ENCODE results near the gene VSTM4. TPM values are rescaled to one million over a fixed set of nuclear protein-coding genes. Genes with fewer than 3 reads are reported as not detected.
A peak's percentile ranks its signal among the peaks of the same experiment; 100 is the strongest.

The VSTM4 gene
- total RNA-seq (2021; ENCODE audit: unreplicated experiment): 0.13 TPM
- 0.10 TPM for polyA plus RNA-seq (2012; ENCODE audit: insufficient read length)
- percentile 12 among the genes with signal in this experiment for Bru-seq, nascent RNA
- BruChase-seq, experiment 1, labeled RNA remaining after a 2-hour chase: percentile 8 among the genes with signal in this experiment
- BruChase-seq, experiment 2, labeled RNA remaining after a 6-hour chase: percentile 7 among the genes with signal in this experiment
- long read RNA-seq, full-length matches to known transcripts: 1 of 1 reads
- long read RNA-seq, partial matches to known transcripts: 0 of 1 reads
- long read RNA-seq, other reads (novel, unspliced or antisense): 0 of 1 reads

GRCh38 chr10:49115015-49115795, at the start of gene VSTM4:
TSS of gene VSTM4 (minus strand) at chr10:49115522. CDS start at chr10:49115485, 37 bp downstream.
- no peak within 1 kb of the TSS for H3K27ac ChIP-seq (ENCODE audit: low read length)
- ATAC-seq: peak; percentile 54
- intact Hi-C loops (cut with micrococcal nuclease; ENCODE audit: unreplicated experiment): no loop called here
- no peaks in the 10 kb centered on the region for H3K4me1 ChIP-seq (ENCODE audit: control insufficient read depth, insufficient read depth, low read length)
- H3K36me3 ChIP-seq (ENCODE audit: control insufficient read depth, insufficient read depth, low read length): no peaks in the 10 kb centered on the region
- BruUV-seq (replicated peaks): no TSS peak
- H3K4me3 ChIP-seq (ENCODE audit: low read depth in 2 of 2, low read length in 2 of 2): peak within 1 kb of the TSS; percentile 11 to 14; a peak in 3 of 4 replicates
- in situ Hi-C loops (cut with HindIII; ENCODE audit: low pct_unique_long_range_greater_than_20kb, low sequenced_read_pairs): no loop called here
- H3K27me3 ChIP-seq (ENCODE audit: control insufficient read depth, insufficient read depth, low read length): peaks cover 22% of the 10 kb centered on the region
- DNase-seq (ENCODE audit: low read depth, low spot score): no peak
- ChIA-PET CTCF (no interaction called here), POLR2A (no interaction called here)
- no peaks in the 10 kb centered on the region for H3K9me3 ChIP-seq (ENCODE audit: control insufficient read depth, insufficient read depth, low read depth, low read length)
- no peak; the same call in 1 of the 2 replicates for TF ChIP-seq CTCF (IDR thresholded peaks at IDR 0.05)
- TF ChIP-seq REST (IDR thresholded peaks at IDR 0.05; ENCODE audit: insufficient read depth in 1 of 2, low read depth in 2 of 2, low read length in 1 of 2): no peak

- POLR2A ChIA-PET: no interaction called here
- CTCF ChIA-PET: interaction anchor here (0.6 to 1.5 kb wide), 3 partner anchors 182 to 506 kb away, joined by 3 read pairs; no protein-coding TSS in a partner anchor
- no TSS peak for BruUV-seq (replicated peaks)
- Histone ChIP-seq H3K4me3 (ENCODE audit: low read depth in 2 of 2, low read length in 2 of 2) (no peak overlapping the region), H3K27ac (ENCODE audit: low read length) (no peak overlapping the region), H3K27me3 (ENCODE audit: control insufficient read depth, insufficient read depth, low read length) (no peaks in the 10 kb centered on the region; the same call in 1 of the 2 replicates), H3K9me3 (ENCODE audit: control insufficient read depth, insufficient read depth, low read depth, low read length) (no peaks in the 10 kb centered on the region), H3K36me3 (ENCODE audit: control insufficient read depth, insufficient read depth, low read length) (no peaks in the 10 kb centered on the region), H3K4me1 (ENCODE audit: control insufficient read depth, insufficient read depth, low read length) (no peaks in the 10 kb centered on the region)
- in situ Hi-C loops (cut with HindIII; ENCODE audit: low pct_unique_long_range_greater_than_20kb, low sequenced_read_pairs) (no loop called here), intact Hi-C loops (cut with micrococcal nuclease; ENCODE audit: unreplicated experiment) (loop anchor here (5.0 kb wide), 2 partner anchors 182 to 507 kb away; no protein-coding TSS in a partner anchor)
- ATAC-seq: peak; percentile 85
- DNase-seq (ENCODE audit: low read depth, low spot score): peak; percentile 7
- TF ChIP-seq CTCF (IDR thresholded peaks at IDR 0.05) (peak; percentile 85; the same call in 1 of the 2 replicates), POLR2AphosphoS5 (IDR thresholded peaks at IDR 0.05; ENCODE audit: low read depth, low read length) (no peak)
Measured at GRCh38 chr10:49164559-49165188, 49.4 kb upstream of the VSTM4 start.
